Measurements from ENCODE around the gene WNT3A.

WNT3A gene

GRCh38 chr1:228048659-228049298 lies 42.0 kb downstream of the WNT3A start:
- Histone ChIP-seq H3K4me1 (ENCODE audit: control insufficient read depth, insufficient read depth, low read length) (no peaks in the 10 kb centered on the region), H3K36me3 (ENCODE audit: control insufficient read depth, insufficient read depth, low read length, severe bottlenecking) (no peaks in the 10 kb centered on the region), H3K9me3 (ENCODE audit: control insufficient read depth, low read length) (peaks cover 4% of the 10 kb centered on the region), H3K9ac (ENCODE audit: low read length) (no peak overlapping the region), H3K27me3 (replicated peaks; ENCODE audit: control insufficient read depth, insufficient read depth, low read length) (peaks cover 49% of the 10 kb centered on the region), H3K4me3 (ENCODE audit: low read length) (no peak overlapping the region)
- DNase-seq (ENCODE audit: low read depth): no peak

GRCh38 chr1:228050571-228051231 lies 43.9 kb downstream of the WNT3A start:
- no peaks in the 10 kb centered on the region for H3K36me3 ChIP-seq (ENCODE audit: control insufficient read depth, insufficient read depth, low read length, severe bottlenecking)
- peaks cover 53% of the 10 kb centered on the region for H3K27me3 ChIP-seq (replicated peaks; ENCODE audit: control insufficient read depth, insufficient read depth, low read length)
- no peaks in the 10 kb centered on the region for H3K4me1 ChIP-seq (ENCODE audit: control insufficient read depth, insufficient read depth, low read length)
- no peak overlapping the region for H3K4me3 ChIP-seq (ENCODE audit: low read length)
- no peak for DNase-seq (ENCODE audit: low read depth)
- no peak overlapping the region for H3K9ac ChIP-seq (ENCODE audit: low read length)
- H3K9me3 ChIP-seq (ENCODE audit: control insufficient read depth, low read length): peaks cover 12% of the 10 kb centered on the region

DNA sequence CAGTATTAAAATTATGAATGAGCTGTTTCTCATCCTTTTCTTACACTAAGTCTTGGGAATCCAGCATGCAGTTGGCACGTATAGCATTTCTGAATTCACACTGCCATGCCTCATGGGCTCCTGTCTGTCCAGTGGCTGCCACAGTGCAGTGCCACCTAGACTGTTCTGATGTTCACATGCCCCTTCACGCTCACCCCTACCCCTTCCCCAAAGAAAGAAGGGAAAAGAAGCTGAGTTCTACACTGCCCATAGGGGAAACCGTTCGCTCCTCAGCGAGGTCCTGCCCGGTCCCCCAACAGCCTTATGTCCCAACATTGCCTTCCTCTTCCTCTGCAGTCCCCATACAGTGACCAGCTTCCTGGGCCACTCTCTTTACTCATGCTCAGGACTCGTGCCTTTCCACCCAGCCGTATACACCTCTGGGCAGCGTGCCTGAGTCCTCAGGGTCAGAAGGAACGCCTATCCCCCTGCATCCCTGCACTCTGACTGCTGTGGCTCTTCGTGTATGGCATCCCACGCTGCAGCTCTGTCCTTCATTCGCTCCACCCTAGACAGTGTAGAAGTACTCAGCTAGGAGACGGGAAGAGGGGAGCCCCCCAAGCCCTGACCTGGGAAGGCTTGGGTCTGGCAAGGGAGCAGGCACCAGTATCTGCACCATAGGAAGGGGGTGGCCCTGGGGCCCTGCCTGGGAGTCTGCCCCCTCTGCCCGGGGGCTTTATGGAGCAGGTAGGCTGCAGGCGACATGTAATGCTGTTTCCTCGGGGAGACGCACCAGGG lies 51.6 kb downstream of the WNT3A start:
- no peak overlapping the region for H3K4me3 ChIP-seq (ENCODE audit: low read length)
- H3K9me3 ChIP-seq (ENCODE audit: control insufficient read depth, low read length): peaks cover 16% of the 10 kb centered on the region
- no peak overlapping the region for H3K9ac ChIP-seq (ENCODE audit: low read length)
- DNase-seq (ENCODE audit: low read depth): no peak
- H3K4me1 ChIP-seq (ENCODE audit: control insufficient read depth, insufficient read depth, low read length): peaks cover 4% of the 10 kb centered on the region
- H3K36me3 ChIP-seq (ENCODE audit: control insufficient read depth, insufficient read depth, low read length, severe bottlenecking): no peaks in the 10 kb centered on the region
- H3K27me3 ChIP-seq (replicated peaks; ENCODE audit: control insufficient read depth, insufficient read depth, low read length): peaks cover 66% of the 10 kb centered on the region

GRCh38 chr1:228058949-228059633 lies 52.3 kb downstream of the WNT3A start:
- Histone ChIP-seq H3K9ac (ENCODE audit: low read length) (no peak overlapping the region), H3K36me3 (ENCODE audit: control insufficient read depth, insufficient read depth, low read length, severe bottlenecking) (no peaks in the 10 kb centered on the region), H3K27me3 (replicated peaks; ENCODE audit: control insufficient read depth, insufficient read depth, low read length) (peaks cover 69% of the 10 kb centered on the region), H3K4me3 (ENCODE audit: low read length) (no peak overlapping the region), H3K4me1 (ENCODE audit: control insufficient read depth, insufficient read depth, low read length) (peaks cover 4% of the 10 kb centered on the region), H3K9me3 (ENCODE audit: control insufficient read depth, low read length) (peaks cover 13% of the 10 kb centered on the region)
- no peak for DNase-seq (ENCODE audit: low read depth)

DNA sequence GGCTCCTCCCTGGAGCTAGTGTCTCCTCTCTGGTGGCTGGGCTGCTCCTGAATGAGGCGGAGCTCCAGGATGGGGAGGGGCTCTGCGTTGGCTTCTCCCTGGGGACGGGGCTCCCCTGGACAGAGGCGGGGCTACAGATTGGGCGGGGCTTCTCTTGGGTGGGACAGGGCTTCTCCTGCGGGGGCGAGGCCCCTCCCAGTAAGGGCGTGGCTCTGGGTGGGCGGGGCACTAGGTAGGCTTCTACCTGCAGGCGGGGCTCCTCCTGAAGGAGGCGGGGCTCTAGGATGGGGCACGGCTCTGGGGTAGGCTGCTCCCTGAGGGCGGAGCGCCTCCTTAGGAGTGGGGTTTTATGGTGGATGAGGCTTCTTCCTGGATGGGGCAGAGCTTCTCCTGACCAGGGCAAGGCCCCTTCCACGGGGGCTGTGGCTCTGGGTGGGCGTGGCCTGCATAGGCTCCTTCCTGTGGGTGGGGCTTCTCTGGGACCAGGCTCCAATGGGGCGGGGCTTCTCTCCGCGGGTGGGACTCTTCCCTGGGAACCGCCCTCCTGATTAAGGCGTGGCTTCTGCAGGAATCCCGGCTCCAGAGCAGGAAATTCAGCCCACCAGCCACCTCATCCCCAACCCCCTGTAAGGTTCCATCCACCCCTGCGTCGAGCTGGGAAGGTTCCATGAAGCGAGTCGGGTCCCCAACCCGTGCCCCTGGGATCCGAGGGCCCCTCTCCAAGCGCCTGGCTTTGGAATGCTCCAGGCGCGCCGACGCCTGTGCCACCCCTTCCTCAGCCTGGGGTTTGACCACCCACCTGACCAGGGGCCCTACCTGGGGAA lies 53.0 kb downstream of the WNT3A start:
- no peak overlapping the region for H3K4me3 ChIP-seq (ENCODE audit: low read length)
- H3K9me3 ChIP-seq (ENCODE audit: control insufficient read depth, low read length): peaks cover 12% of the 10 kb centered on the region
- no peaks in the 10 kb centered on the region for H3K36me3 ChIP-seq (ENCODE audit: control insufficient read depth, insufficient read depth, low read length, severe bottlenecking)
- H3K9ac ChIP-seq (ENCODE audit: low read length): no peak overlapping the region
- peaks cover 71% of the 10 kb centered on the region for H3K27me3 ChIP-seq (replicated peaks; ENCODE audit: control insufficient read depth, insufficient read depth, low read length)
- DNase-seq (ENCODE audit: low read depth): peak; percentile 26
- peaks cover 4% of the 10 kb centered on the region for H3K4me1 ChIP-seq (ENCODE audit: control insufficient read depth, insufficient read depth, low read length)

DNA sequence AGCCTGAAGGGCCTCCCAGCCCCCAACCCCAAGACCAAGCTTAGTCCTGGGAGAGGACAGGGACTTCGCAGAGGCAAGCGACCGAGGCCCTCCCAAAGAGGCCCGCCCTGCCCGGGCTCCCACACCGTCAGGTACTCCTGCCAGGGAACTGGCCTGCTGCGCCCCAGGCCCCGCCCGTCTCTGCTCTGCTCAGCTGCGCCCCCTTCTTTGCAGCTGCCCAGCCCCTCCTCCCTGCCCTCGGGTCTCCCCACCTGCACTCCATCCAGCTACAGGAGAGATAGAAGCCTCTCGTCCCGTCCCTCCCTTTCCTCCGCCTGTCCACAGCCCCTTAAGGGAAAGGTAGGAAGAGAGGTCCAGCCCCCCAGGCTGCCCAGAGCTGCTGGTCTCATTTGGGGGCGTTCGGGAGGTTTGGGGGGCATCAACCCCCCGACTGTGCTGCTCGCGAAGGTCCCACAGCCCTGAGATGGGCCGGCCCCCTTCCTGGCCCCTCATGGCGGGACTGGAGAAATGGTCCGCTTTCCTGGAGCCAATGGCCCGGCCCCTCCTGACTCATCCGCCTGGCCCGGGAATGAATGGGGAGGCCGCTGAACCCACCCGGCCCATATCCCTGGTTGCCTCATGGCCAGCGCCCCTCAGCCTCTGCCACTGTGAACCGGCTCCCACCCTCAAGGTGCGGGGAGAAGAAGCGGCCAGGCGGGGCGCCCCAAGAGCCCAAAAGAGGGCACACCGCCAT lies 53.8 kb downstream of the WNT3A start:
- DNase-seq (ENCODE audit: low read depth): peak; percentile 31
- H3K36me3 ChIP-seq (ENCODE audit: control insufficient read depth, insufficient read depth, low read length, severe bottlenecking): no peaks in the 10 kb centered on the region
- H3K4me1 ChIP-seq (ENCODE audit: control insufficient read depth, insufficient read depth, low read length): peaks cover 4% of the 10 kb centered on the region
- no peak overlapping the region for H3K4me3 ChIP-seq (ENCODE audit: low read length)
- peaks cover 75% of the 10 kb centered on the region for H3K27me3 ChIP-seq (replicated peaks; ENCODE audit: control insufficient read depth, insufficient read depth, low read length)
- no peak overlapping the region for H3K9ac ChIP-seq (ENCODE audit: low read length)
- peaks cover 9% of the 10 kb centered on the region for H3K9me3 ChIP-seq (ENCODE audit: control insufficient read depth, low read length)

GRCh38 chr1:228061411-228062084 lies 54.8 kb downstream of the WNT3A start:
- H3K36me3 ChIP-seq (ENCODE audit: control insufficient read depth, insufficient read depth, low read length, severe bottlenecking): no peaks in the 10 kb centered on the region
- no peak overlapping the region for H3K4me3 ChIP-seq (ENCODE audit: low read length)
- H3K9ac ChIP-seq (ENCODE audit: low read length): no peak overlapping the region
- no peak for DNase-seq (ENCODE audit: low read depth)
- H3K27me3 ChIP-seq (replicated peaks; ENCODE audit: control insufficient read depth, insufficient read depth, low read length): peaks cover 75% of the 10 kb centered on the region
- H3K4me1 ChIP-seq (ENCODE audit: control insufficient read depth, insufficient read depth, low read length): peaks cover 4% of the 10 kb centered on the region
- no peaks in the 10 kb centered on the region for H3K9me3 ChIP-seq (ENCODE audit: control insufficient read depth, low read length)

DNA sequence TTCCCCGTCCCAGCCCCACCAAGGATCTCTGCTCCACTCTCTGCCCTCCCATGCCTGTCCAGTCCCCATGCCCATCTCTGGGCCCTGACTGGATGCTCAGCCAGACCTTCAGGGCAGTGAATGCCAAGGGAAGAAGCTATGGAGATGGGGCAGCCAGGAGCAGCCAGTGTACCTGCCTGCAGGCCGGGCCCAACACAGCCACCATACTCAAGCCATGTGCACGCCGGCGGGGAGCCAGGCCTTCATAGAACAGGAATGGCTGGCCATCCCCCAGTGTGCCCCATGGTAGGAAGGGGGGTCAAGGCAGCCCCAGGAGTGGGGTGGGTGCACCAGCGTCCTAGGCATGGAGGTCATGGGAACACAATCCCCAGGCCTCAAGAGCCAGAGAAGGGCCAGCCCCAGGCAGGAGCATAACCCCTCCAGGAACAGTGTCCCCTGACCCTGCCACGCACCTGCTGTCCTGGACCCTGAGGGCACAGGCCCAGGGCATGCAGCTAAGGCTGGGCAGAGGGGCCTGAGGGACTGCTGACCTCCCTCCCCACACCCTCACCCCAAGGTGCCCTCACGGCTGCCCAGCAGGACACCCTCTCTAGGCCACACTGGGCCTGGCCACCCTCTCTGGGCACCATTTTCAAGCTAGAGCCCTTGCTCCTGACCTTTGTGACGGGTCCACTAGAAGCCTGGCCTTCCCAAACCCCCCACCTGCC lies 55.4 kb downstream of the WNT3A start:
- H3K4me1 ChIP-seq (ENCODE audit: control insufficient read depth, insufficient read depth, low read length): peaks cover 4% of the 10 kb centered on the region
- no peaks in the 10 kb centered on the region for H3K9me3 ChIP-seq (ENCODE audit: control insufficient read depth, low read length)
- H3K4me3 ChIP-seq (ENCODE audit: low read length): no peak overlapping the region
- no peak for DNase-seq (ENCODE audit: low read depth)
- no peaks in the 10 kb centered on the region for H3K36me3 ChIP-seq (ENCODE audit: control insufficient read depth, insufficient read depth, low read length, severe bottlenecking)
- H3K9ac ChIP-seq (ENCODE audit: low read length): no peak overlapping the region
- H3K27me3 ChIP-seq (replicated peaks; ENCODE audit: control insufficient read depth, insufficient read depth, low read length): peaks cover 77% of the 10 kb centered on the region

DNA sequence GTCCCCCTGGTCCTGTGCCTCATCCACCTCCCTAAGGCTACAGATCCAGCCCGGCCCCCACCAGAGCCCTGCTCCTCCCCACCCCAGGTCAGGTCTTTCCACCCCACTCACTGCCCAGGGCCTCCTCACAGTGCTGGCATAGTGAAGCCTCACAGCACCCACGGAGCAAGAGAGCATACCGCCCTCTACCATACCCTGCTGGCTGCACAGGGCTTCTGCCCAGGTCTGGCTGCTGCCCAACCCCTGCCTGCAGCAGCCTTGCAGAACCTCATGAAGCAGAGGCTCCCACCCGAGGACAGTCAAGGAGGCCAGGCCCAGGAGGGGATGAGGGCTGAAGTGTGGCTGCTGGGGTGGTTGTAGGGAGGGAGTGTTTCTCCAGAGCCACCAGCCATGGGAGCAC lies 56.0 kb downstream of the WNT3A start:
- DNase-seq (ENCODE audit: low read depth): no peak
- Histone ChIP-seq H3K36me3 (ENCODE audit: control insufficient read depth, insufficient read depth, low read length, severe bottlenecking) (no peaks in the 10 kb centered on the region), H3K9me3 (ENCODE audit: control insufficient read depth, low read length) (no peaks in the 10 kb centered on the region), H3K4me3 (ENCODE audit: low read length) (no peak overlapping the region), H3K9ac (ENCODE audit: low read length) (no peak overlapping the region), H3K4me1 (ENCODE audit: control insufficient read depth, insufficient read depth, low read length) (peaks cover 4% of the 10 kb centered on the region), H3K27me3 (replicated peaks; ENCODE audit: control insufficient read depth, insufficient read depth, low read length) (peaks cover 79% of the 10 kb centered on the region)
